ENCODE results near the gene DYSF.

DNA sequence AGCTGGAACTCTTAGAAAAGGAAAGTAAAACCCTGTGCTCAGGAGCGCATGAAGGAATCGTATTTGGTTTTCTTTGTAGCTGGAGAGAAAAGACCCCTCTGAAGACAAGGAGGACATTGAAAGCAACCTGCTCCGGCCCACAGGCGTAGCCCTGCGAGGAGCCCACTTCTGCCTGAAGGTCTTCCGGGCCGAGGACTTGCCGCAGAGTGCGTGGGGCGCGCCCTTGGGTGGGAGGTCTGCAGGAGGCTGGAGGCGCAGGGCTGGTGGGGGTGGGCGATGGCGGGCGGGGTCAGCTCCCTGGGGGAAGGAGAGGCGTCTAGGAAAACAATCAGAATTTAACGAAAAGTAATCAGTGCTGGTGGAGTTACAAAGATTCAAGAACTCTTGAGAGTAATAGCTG lies 72.8 kb downstream of the DYSF start:
- TF ChIP-seq GATA2 (IDR thresholded peaks at IDR 0.05; ENCODE audit: low read depth, low read length) (no peak), GATA3 (IDR thresholded peaks at IDR 0.05; ENCODE audit: low read depth, low read length) (no peak)

Measured in SH-SY5Y (cell line).